HG02885 (cell line): ENCODE results near the gene PTGFR.

Experiments used
- ATAC-seq: cut with Tn5 transposase; IDR thresholded peaks from one replicate; pipeline ENCODE4 v1.9.1; 2021; ENCODE audit warnings: mild to moderate bottlenecking; ENCODE audit not compliant: unreplicated experiment, poor library complexity

PTGFR gene

GRCh38 chr1:78519446-78519845 lies 28.7 kb downstream of the PTGFR start:
- ATAC-seq = no peak

GRCh38 chr1:78520216-78520615 lies 29.4 kb downstream of the PTGFR start:
- no peak for ATAC-seq

- ATAC-seq = no peak
Observed at GRCh38 chr1:78520843-78521242, 30.1 kb downstream of the PTGFR start.

- ATAC-seq = no peak
Observed at GRCh38 chr1:78522136-78522535, 31.4 kb downstream of the PTGFR start.

- no peak for ATAC-seq
Observed at GRCh38 chr1:78526496-78526895, 35.7 kb downstream of the PTGFR start.

- no peak for ATAC-seq
Observed at GRCh38 chr1:78527706-78528105, 36.9 kb downstream of the PTGFR start.

- ATAC-seq = no peak
Observed at GRCh38 chr1:78533527-78533926, 42.8 kb downstream of the PTGFR start.

GRCh38 chr1:78535286-78535685 lies 44.5 kb downstream of the PTGFR start:
- no peak for ATAC-seq

- no peak for ATAC-seq
Observed at GRCh38 chr1:78536427-78536826, 45.7 kb downstream of the PTGFR start.

- no peak for ATAC-seq
Observed at GRCh38 chr1:78540048-78540447, 49.3 kb downstream of the PTGFR start.

- no peak for ATAC-seq
Observed at GRCh38 chr1:78541479-78541878, 50.7 kb downstream of the PTGFR start.

GRCh38 chr1:78543941-78544643 lies 53.3 kb downstream of the PTGFR start:
- ATAC-seq = no peak

- ATAC-seq = no peak
Observed at GRCh38 chr1:78547081-78547480, 56.3 kb downstream of the PTGFR start.

- no peak for ATAC-seq
Observed at GRCh38 chr1:78549331-78549730, 58.6 kb downstream of the PTGFR start.

GRCh38 chr1:78549891-78550290 lies 59.1 kb downstream of the PTGFR start:
- ATAC-seq = no peak

GRCh38 chr1:78553859-78554258 lies 63.1 kb downstream of the PTGFR start:
- ATAC-seq = peak; percentile 73

GRCh38 chr1:78554840-78555239 lies 64.1 kb downstream of the PTGFR start:
- ATAC-seq = no peak

GRCh38 chr1:78559680-78560079 lies 68.9 kb downstream of the PTGFR start:
- ATAC-seq = no peak

GRCh38 chr1:78560811-78561210 lies 70.0 kb downstream of the PTGFR start:
- no peak for ATAC-seq

- ATAC-seq = no peak
Observed at GRCh38 chr1:78561856-78562255, 71.1 kb downstream of the PTGFR start.

GRCh38 chr1:78565393-78565792 lies 74.6 kb downstream of the PTGFR start:
- ATAC-seq = no peak

GRCh38 chr1:78570539-78570938 lies 79.8 kb downstream of the PTGFR start:
- ATAC-seq = no peak
